Esophagus muscularis mucosa (tissue), 4 donors: Measurements from ENCODE around the gene PIGT. TPM values are rescaled to one million over a fixed set of nuclear protein-coding genes. Genes with fewer than 3 reads are reported as not detected.
A peak's percentile ranks its signal among the peaks of the same experiment; 100 is the strongest.

ENCODE experiments used
- DNase-seq: peaks from one replicate; pipeline ENCODE4 v3.0.0-alpha.2; 2017; ENCODE audit errors: extremely low spot score
- H3K27ac ChIP-seq, 4 donors: fragments of 200-600 bp; sonication (generic); replicated peaks in 1 of 4; 1 replicate in 3 of 4; 2 replicates in 1 of 4; pipeline ENCODE4 v1.5.1; 2016 to 2019; ENCODE audit warnings: mild to moderate bottlenecking in 1 of 4
- H3K27me3 ChIP-seq, 4 donors: fragments of 200-600 bp; sonication (generic); one replicate each; pipeline versions ENCODE4 v1.5.1 to v1.6.0; 2016 to 2019
- H3K36me3 ChIP-seq, 4 donors: fragments of 200-600 bp; sonication (generic); one replicate each; pipeline ENCODE4 v1.5.1; 2016 to 2019
- H3K4me1 ChIP-seq, 4 donors: fragments of 200-600 bp; sonication (generic); one replicate each; pipeline ENCODE4 v1.5.1; 2016 to 2019
- H3K4me3 ChIP-seq, 4 donors: fragments of 200-600 bp; sonication (generic); 1 replicate in 2 of 4; 2 replicates in 2 of 4; pipeline ENCODE4 v1.5.1; 2016 to 2019; ENCODE audit warnings: mild to moderate bottlenecking in 4 of 4, moderate library complexity in 1 of 4
- H3K9me3 ChIP-seq, 4 donors: fragments of 200-600 bp; sonication (generic); 1 replicate in 3 of 4; 2 replicates in 1 of 4; pipeline ENCODE4 v1.5.1; 2016 to 2019
- EP300 ChIP-seq: sonication (generic); formaldehyde crosslinking; IDR thresholded peaks from one replicate; pipeline ENCODE4 v1.6.1; 2017; ENCODE audit warnings: antibody characterized with exemption
- POLR2A ChIP-seq: fragments of 450-650 bp; IDR thresholded peaks from one replicate; pipeline ENCODE4 v1.6.1; 2017; ENCODE audit warnings: antibody characterized with exemption, moderate library complexity, mild to moderate bottlenecking, low read depth
- POLR2AphosphoS5 ChIP-seq, 2 donors: sonication (generic); formaldehyde crosslinking; IDR thresholded peaks; one replicate each; pipeline ENCODE4 v1.6.1; 2017; ENCODE audit warnings: antibody characterized with exemption in 2 of 2
- WGBS: methylation state at CpG from one replicate; pipeline ENCODE4 v1.1.5; 2018; 5-methylcytosine and 5-hydroxymethylcytosine counted together
- intact Hi-C: fragments of 100-400 bp; cut with DNase I; formaldehyde crosslinking; loops from one replicate; pipeline ENCODE4 v1.15.1; 2023
- total RNA-seq, 4 donors: library from RNA; depleted of rRNA; stranded (reverse); fragments of >200 nt; gene quantifications; one replicate each; pipeline versions ENCODE4 v1.1.0 to v1.2.1, GENCODE V29; 2016
- TF ChIP-seq, protein P1 (sequence below), 3 experiments: fragments of 200-600 bp in 2 of 3; fragments of 450-650 bp in 1 of 3; sonication (generic) in 2 of 3; IDR thresholded peaks; one replicate each; pipeline ENCODE4 v1.5.1; 2017 to 2019; ENCODE audit warnings: antibody characterized with exemption in 3 of 3, mild to moderate bottlenecking in 2 of 3, moderate library complexity in 1 of 3

The PIGT gene
- total RNA-seq, 4 donors from 2014 or later: 64.4 to 90.9 (median 80.4) TPM

GRCh38 chr20:45452238-45452637 is 36.3 kb downstream of the PIGT start:
- Histone ChIP-seq H3K4me3 (no peak overlapping the region), H3K36me3 (no peaks in the 10 kb centered on the region), H3K27ac (no peak overlapping the region), H3K27me3 (no peaks in the 10 kb centered on the region), H3K4me1 (peaks cover 0 to 25% (median 16%) of the 10 kb centered on the region in 4 donors), H3K9me3 (no peaks in the 10 kb centered on the region)
- no peak for DNase-seq
- intact Hi-C loops: no loop called here
- 74% methylated on average over 4 of the region's 4 CpGs for WGBS
- TF ChIP-seq POLR2AphosphoS5 (IDR thresholded peaks at IDR 0.05): no peak
- TF ChIP-seq, protein P1, sequence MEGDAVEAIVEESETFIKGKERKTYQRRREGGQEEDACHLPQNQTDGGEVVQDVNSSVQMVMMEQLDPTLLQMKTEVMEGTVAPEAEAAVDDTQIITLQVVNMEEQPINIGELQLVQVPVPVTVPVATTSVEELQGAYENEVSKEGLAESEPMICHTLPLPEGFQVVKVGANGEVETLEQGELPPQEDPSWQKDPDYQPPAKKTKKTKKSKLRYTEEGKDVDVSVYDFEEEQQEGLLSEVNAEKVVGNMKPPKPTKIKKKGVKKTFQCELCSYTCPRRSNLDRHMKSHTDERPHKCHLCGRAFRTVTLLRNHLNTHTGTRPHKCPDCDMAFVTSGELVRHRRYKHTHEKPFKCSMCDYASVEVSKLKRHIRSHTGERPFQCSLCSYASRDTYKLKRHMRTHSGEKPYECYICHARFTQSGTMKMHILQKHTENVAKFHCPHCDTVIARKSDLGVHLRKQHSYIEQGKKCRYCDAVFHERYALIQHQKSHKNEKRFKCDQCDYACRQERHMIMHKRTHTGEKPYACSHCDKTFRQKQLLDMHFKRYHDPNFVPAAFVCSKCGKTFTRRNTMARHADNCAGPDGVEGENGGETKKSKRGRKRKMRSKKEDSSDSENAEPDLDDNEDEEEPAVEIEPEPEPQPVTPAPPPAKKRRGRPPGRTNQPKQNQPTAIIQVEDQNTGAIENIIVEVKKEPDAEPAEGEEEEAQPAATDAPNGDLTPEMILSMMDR (IDR thresholded peaks at IDR 0.05): no peak
- TF ChIP-seq EP300: no peak
- TF ChIP-seq POLR2A: no peak

DNA sequence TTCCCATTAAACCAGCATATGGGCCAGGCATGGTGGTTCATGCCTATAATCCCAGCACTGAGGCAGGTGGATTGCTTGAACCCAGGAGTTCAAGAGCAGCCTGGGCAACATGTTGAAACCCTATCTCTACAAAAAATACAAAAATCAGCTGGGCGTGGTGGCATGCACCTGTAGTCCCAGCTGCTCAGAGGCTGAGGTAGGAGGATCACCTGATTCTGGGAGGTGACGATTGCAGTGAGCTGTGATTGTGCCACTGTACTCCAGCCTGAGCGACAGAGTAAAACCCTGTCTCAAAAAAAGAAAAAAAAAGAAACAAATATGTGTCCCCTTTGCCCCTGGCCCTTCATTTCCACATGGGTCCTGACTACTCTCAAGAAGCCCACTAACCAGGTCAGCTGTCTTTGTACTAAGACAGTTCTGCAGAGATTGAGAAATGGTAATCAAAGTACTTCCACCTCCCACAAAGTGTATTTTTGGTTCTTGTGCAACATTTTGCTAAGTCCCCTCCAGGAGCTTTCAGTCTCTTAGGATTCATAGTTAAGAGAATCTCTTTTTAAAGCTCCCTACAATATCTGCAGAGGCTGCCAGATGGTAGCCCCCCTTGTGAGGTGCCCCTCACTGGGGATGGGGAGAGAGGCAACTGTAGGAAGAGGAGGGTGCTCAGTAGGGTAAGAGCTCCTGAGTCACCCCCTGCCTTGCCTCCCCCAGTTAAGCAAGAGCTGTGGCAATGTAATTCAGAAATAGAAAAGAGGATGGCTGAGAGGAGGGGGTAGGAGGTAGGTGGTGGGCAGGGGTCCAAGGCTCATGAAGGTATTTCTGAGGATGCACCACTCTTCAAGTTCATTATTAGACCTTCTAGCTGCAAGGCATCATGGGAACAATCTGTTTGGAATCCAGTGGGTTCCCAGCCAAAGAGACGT is 37.1 kb downstream of the PIGT start:
- no peak for TF ChIP-seq POLR2AphosphoS5 (IDR thresholded peaks at IDR 0.05)
- no peak for TF ChIP-seq POLR2A
- no peak for TF ChIP-seq EP300
- no peak for DNase-seq
- Histone ChIP-seq H3K36me3 (no peaks in the 10 kb centered on the region), H3K27me3 (no peaks in the 10 kb centered on the region), H3K4me1 (peaks cover 0 to 25% (median 15%) of the 10 kb centered on the region in 4 donors), H3K9me3 (no peaks in the 10 kb centered on the region), H3K4me3 (no peak overlapping the region), H3K27ac (no peak overlapping the region)
- intact Hi-C loops: no loop called here
- 66% methylated on average over 4 of the region's 4 CpGs for WGBS

GRCh38 chr20:45456632-45457031 is 40.7 kb downstream of the PIGT start:
- Histone ChIP-seq H3K27me3 (no peaks in the 10 kb centered on the region), H3K27ac (no peak overlapping the region), H3K4me3 (no peak overlapping the region), H3K9me3 (no peaks in the 10 kb centered on the region), H3K36me3 (no peaks in the 10 kb centered on the region), H3K4me1 (no peaks in the 10 kb centered on the region)
- WGBS: 23% methylated on average over 6 of the region's 6 CpGs
- no peak for DNase-seq
- intact Hi-C loops: no loop called here
- TF ChIP-seq, protein P1 (IDR thresholded peaks at IDR 0.05): peak in 1 of 3 experiments; percentile 6
- no peak for TF ChIP-seq EP300

DNA sequence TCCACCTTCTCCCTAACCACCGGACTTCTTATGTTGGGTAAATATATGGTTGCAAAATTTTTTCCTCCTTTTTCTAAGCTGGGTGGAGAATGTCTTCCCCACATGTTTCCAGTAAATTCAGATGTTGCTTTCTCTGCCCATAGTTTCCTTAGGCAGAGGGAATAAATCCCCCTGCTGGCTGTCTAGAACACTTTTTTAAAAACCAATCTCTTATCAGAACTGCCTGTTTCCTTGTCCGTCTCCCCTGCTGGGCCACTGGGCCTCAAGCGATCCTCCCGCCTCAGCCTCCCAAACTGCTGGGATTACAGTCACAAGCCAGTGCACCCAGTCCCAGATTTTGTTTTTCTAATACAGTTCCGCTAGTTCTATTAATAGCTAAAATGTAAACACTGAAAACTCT is 43.7 kb downstream of the PIGT start:
- WGBS: 73% methylated on average over 5 of the region's 5 CpGs

DNA sequence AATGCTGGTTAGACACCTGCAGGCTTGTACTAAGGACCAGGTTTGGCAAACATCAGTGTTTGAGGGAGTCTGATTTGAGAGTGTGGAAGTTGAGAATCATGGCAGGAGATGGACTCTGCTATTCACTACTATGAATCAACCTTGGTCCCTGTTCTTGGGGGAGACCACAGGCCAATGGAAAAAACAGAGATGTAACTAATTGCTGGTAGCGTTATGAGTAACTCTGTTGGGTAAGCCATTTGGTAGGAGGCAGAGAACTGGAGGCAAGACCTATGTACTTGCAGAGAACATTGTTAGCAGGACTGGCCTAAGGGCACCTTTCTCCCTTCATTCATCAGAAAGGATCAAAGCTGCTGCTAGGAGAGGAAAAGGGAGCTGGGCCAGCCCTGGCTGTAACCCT is 45.3 kb downstream of the PIGT start:
- no peak for DNase-seq
- 76% methylated on average over 1 of the region's 1 CpG for WGBS
- no peak overlapping the region for H3K4me3 ChIP-seq
- TF ChIP-seq POLR2A (no peak), POLR2AphosphoS5 (IDR thresholded peaks at IDR 0.05) (no peak), EP300 (no peak)
- TF ChIP-seq, protein P1 (IDR thresholded peaks at IDR 0.05): no peak
- no peak overlapping the region for H3K27ac ChIP-seq
- intact Hi-C loops: no loop called here
- H3K9me3 ChIP-seq: no peaks in the 10 kb centered on the region
- no peaks in the 10 kb centered on the region for H3K4me1 ChIP-seq
- no peaks in the 10 kb centered on the region for H3K36me3 ChIP-seq
- peaks cover 0 to 7% (median 1%) of the 10 kb centered on the region in 4 donors for H3K27me3 ChIP-seq

More for the DNA sequence above, 43.7 kb downstream of the PIGT start:
- H3K27ac ChIP-seq: no peak overlapping the region
- no peak overlapping the region for H3K4me3 ChIP-seq
- TF ChIP-seq POLR2AphosphoS5 (IDR thresholded peaks at IDR 0.05): no peak
- TF ChIP-seq, protein P1 (IDR thresholded peaks at IDR 0.05): no peak
- TF ChIP-seq POLR2A: no peak
- no peak for TF ChIP-seq EP300
- no peaks in the 10 kb centered on the region for H3K4me1 ChIP-seq
- no peak for DNase-seq
- H3K9me3 ChIP-seq: no peaks in the 10 kb centered on the region
- intact Hi-C loops: no loop called here
- H3K27me3 ChIP-seq: peaks cover 0 to 7% (median 0%) of the 10 kb centered on the region in 4 donors
- no peaks in the 10 kb centered on the region for H3K36me3 ChIP-seq
